Fibroblast of skin of left quadriceps (primary cell): ENCODE data around the gene DUSP10.

Source experiments
- DNase-seq, 2 experiments: peaks; one replicate each; pipeline ENCODE4 v3.0.0-alpha.2; 2013; ENCODE audit warnings: low read depth in 2 of 2

The DUSP10 gene

GRCh38 chr1:221741703-221742554 is at the start of gene DUSP10:
Gene DUSP10 (minus strand): TSS chr1:221742089. CDS start chr1:221739744, 2,345 bp downstream.
- DNase-seq, result peak; percentile 100

GRCh38 chr1:221788466-221788865 is 46.6 kb upstream of the DUSP10 start:
- DNase-seq, result no peak

- no peak for DNase-seq
These were observed 44.8 kb upstream of the DUSP10 start for GRCh38 chr1:221786647-221787046.

DNA sequence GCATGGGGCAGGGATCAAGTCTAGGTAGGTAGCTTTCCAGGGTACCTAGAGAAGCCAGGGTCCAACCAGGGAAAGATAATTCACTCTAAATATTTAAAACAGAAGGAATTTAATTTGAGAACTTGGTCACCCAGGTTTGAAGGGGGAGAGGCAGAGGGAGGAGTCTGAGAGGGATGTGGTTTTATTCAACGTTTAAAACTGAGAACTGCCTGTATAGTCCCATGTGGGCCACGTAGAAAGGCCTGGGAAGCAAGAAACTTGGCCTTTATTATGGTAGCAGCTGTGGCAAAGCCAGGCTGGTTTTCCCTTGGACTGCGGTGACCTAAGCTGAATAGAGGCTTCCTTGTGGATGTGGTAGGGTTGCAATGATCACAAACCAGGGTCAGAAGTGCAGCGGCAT is 42.0 kb upstream of the DUSP10 start:
- no peak for DNase-seq

- DNase-seq, result no peak
These were observed 41.5 kb upstream of the DUSP10 start for GRCh38 chr1:221783437-221783836.

DNA sequence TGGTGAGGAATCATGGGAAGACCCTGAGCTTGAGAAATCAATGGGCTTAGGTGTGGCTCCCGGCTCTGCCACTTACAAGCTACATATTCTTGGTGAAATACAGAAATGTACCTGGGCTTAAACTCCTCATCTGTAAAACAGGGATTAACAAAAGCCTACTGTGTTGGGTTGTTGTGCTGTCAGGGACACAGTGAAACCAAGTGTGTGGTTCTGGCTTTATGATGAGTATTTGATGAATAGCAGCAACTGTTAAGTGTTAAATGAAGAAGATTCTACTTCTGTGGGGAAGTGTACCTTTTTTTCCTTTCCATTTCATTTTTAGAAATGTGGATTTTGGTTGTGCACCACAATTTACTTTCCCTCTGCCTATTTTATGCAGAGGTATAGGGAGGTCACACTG is 41.1 kb upstream of the DUSP10 start:
- no peak for DNase-seq

DNA sequence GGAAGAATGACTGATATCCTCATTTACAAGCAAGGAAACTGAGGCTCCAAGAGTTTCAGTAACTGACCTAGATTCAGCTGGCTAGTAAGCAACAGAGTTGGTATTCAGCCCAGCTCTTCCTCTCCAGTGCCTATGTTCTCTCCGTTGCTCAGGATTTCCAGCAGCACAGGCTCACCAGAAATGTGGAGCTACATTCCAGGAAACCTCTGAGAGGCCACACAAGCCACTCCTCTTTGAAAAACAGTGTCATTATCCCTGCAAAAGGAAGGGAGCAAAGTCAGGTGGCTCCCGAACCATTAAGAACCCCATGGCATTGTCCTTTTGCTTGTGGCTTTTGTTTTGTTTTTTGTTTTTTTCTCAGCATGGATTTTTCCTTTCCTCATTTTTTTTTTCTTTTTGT is 40.6 kb upstream of the DUSP10 start:
- DNase-seq, result no peak

DNA sequence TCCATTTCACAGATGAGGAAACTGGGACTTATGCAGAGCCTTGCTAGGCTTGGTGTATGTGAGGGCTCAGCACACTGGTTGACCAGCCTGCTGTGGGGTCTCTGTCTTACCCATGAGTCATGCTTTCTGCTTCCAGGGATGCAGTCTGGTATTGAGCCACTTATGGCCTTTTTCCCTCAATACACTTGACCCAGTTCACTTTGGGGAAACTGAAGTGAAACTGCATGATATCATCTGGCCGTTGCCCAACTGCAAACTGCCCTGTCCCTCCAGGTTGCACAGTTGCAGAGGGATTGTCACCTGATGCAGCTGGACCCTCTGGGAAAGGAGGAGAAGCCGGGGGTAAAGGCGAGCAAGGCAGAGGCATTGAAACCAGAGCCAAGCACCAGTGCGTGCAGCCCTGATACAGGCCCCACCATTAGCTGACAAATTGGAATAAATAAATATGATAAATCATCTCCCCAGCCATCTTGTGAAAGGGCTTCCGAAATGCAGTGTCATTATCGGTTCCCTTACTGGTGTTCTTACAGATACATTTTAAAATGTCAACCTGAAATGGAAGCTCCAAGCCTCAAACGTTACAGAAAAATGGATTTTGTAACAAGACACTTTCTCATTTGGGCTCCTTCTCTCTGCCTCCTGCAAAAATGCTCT is 39.3 kb upstream of the DUSP10 start:
- no peak for DNase-seq

DNA sequence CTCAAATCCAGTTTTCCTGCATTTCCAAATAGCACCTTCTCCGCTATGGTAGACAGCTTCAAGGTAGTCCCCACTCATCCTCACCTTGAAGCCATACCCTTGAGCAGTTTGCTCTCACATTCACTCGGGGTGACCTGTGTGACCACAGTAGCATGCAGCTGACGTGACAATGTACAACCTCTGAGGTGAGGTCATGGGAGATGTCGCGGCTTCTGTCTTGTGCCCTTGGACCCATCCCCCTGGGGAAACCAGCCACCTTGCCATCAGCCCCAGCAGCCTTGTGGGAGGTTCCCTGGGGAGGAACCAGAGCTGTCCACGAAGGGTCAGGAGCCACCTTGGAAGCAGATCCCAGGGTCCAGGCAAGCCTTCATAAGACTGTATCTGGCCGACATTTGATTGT is 38.3 kb upstream of the DUSP10 start:
- DNase-seq, result no peak

DNA sequence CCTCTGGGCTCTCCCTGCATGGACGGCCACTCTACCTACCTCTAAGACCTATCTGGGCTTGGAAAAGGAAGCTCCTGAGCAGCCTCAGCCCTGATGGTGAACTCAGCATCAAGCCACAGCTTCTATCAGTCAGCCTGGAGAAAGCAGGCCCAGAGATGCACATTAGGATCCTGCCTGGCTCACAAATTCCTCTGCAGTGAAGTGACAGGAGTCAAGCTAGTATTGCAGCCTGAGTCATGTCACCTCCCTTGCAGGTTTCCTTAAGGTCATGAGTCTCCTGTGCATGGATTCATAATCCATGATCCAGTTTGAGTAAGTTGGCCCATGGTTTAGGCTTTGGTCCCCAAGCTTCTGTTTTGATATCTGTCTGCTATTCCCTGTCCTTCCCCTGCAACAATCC is 37.9 kb upstream of the DUSP10 start:
- DNase-seq, result no peak

DNA sequence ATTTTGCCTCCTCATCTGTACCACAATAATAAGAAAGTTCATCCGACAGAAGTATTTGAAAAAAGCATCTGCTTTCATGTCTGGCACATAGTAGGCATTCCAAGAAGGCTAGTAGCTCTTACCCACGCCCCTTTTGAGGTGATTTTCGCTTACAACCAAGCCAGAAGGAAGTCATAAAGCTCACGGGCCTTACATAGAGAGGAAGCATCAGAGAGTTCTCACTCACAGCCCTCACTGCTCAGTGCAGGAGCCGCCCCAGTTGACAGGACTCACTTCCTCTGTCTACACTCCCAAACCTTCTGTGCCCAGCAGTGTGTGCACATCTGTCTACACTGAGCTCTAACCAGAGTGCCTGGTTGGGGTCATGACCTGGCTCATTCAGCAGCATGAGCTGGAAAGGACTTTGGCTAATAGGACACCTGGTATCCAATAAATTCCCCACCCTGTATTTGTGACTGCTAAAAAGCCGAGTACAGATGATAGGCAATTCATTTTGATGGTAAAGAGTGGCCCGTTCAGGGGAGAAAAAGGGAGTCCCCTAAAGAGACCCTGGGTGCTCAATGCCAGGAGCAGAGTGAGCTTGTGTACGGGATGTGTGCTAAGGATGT is 36.8 kb upstream of the DUSP10 start:
- DNase-seq, result no peak

GRCh38 chr1:221778125-221778524 is 36.2 kb upstream of the DUSP10 start:
- no peak for DNase-seq

DNA sequence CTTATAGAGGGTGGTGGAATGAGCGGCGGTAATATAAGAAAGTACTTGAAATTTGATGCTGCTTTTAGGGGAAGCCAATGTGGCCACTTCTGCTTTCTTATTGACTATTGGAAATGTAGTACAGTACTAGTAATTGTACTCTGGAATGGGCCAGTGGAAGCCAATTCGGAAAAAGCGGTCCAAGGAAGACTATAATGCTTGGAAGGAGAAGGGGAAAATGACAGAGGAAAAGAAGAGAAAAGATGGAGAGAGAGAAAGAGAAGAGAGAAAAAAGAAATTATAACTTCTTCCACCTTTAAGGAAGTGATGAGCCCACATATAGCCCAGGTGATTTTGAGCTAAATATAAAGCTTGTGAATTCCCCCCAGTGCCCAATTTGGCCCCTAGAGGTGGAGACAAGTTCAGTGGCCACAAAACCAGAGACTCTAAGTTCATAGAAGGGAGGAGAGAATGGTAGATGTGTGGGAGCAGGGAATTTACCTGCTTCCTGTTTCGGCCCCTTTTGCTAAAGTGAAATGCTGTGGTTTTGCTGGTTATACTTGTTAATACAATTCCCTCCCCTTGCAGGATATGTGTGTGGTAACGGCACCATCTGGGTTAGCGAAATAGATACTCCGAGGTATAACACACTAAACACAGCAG is 35.7 kb upstream of the DUSP10 start:
- no peak for DNase-seq

GRCh38 chr1:221776495-221777301 is 34.8 kb upstream of the DUSP10 start:
- DNase-seq, result no peak

- no peak for DNase-seq
These were observed 33.3 kb upstream of the DUSP10 start for GRCh38 chr1:221775206-221775605.

GRCh38 chr1:221774054-221774842 is 32.4 kb upstream of the DUSP10 start:
- no peak for DNase-seq

DNA sequence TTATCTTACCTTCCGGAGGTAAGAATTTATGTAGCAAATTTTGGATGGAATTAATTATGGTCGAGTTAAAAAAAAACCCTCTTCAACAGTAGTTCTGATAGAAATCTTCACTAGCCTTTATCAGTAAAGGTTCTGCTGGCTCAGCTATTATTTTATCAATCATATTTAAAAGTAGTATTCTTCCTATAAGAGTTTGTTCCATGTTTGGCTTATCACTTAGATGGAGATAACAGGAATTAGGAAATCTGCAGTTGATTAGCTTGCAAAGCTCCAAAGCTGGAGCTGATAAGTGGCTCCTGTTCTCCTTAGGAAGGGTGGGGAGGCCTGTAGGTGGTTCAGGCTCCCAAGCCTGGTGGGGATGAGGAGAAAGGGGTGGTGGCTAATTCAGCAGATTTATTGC is 31.5 kb upstream of the DUSP10 start:
- DNase-seq, result no peak

GRCh38 chr1:221772117-221772516 is 30.2 kb upstream of the DUSP10 start:
- no peak for DNase-seq

DNA sequence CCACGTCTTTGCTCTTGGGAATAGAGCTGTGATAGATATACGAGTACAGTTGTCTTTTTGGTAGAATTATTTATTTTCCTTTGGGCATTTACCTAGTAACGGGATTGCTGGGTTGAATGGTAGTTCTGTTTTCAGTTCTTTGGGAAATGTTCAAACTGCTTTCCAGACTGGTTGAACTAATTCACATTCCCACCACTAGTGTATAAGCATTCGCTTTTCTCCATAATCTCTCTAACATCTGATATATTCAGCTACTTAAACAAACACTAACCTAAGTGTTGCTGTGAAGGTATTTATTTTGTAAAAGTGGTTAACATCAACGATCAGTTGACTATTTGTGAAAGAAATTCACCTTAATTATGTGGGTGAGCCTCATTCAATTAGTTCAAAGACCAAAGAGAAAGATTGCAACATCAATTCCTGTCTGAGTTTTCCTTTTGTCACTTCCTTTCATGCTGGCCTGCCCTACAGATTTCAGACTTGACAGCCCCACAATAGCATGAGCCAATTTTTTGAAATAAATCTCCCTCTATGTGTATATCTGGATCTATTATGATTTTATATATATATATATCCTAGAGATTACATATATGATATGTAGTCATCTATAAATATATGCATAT is 26.7 kb upstream of the DUSP10 start:
- no peak for DNase-seq

DNA sequence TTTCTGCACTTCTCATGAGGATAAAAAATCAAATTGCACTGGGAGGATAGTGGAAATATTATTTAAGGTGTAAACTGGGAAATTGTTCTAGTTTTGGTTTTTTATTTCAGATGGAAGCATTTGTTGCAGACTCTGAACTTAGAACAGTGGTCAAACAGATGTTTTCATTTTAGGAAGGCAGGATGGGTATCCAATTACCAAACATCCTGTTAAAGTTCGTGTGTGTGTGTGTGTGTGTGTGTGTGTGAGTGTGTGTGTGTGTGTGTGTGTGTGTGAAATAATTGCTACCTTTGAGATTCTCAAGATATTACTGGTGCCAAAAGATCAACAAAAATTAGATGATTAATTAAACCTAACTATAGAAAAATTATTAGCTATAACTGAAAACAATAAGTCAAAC is 24.3 kb upstream of the DUSP10 start:
- DNase-seq, result peak; percentile 66 to 75
